Ureter (tissue), 1 donor: ENCODE measurements around the gene SMARCD1. TPM values are rescaled to one million over a fixed set of nuclear protein-coding genes. Genes with fewer than 3 reads are reported as not detected.
A peak's percentile ranks its signal among the peaks of the same experiment; 100 is the strongest.

Experiments used
- DNase-seq: peaks from one replicate; pipeline ENCODE4 v3.0.0-alpha.2; 2020; ENCODE audit warnings: low spot score
- total RNA-seq: library from RNA; stranded (reverse); gene quantifications from one replicate; pipeline ENCODE4 v1.2.4, GENCODE V29; 2023
- donor health status: DM: yes; HTN: yes; CAD: no.

Gene SMARCD1
- total RNA-seq, 1 donor from 2014 or later: 64.5 TPM

DNA sequence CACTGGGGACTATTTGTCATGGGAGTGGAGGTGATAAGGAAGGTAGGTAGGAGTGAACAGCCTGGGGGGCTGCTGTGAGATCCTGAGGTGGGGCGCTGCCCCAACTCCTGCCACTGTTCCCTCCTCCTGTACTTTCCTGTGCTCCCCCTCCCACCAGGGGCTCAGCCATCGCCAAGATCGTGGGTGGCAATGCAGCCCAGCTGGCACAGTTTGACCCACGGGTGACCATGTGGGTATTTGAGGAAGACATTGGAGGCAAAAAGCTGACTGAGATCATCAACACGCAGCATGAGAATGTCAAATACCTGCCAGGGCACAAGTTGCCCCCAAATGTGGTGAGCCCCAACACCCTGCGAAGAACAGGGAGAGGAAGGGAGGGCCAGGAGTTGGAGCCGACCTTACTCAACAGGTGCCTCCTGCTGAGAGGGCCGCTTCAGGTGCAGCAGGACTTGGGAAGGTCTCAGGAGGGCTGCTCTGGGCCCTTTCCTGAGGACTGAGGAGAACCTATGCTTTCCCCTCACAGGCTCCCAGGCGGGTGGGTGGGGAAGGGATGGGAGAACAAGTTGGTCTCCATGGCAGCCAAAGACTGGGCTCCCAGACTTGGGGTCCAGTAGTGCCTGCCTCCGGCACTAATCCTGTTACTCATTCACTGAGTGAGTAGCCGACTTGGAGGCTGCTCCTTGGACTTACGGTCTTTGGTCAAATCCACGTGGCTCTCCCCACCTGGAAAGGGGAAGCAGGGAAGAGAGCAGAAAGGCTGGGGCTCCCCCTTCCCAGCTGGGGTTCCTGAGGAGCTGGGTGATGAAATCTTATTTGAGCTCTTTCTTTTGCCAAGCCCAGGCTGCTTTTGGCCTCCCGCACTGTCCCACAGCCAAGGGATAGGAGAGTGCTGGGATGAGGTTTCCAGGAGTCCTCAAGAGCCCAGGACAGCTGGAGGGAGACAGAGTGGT lies 19.6 kb downstream of the SMARCD1 start:
- DNase-seq: no peak

DNA sequence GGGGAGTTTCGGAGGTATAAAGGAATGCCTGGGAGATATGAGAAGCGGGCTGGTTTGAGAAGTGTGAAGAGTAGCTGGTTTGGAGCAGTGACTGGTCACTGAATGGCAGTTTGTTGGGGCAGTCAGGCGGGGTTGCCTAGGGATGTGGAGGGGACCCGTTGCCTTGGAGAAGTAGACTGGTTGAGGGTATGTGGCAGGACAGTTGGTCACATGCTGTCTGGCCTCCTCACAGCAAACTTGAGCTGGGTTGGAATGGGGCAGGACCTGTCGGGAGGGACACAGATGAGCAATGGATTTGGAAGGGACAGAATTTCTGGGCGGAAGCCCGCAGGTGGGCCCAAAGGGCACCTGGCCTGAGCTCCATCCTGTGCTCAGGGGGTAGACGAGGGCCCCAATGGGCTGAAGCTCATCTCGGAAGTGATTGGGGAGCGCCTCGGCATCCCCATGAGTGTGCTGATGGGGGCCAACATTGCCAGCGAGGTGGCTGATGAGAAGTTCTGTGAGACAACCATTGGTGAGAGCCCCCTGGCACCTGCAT lies 20.8 kb downstream of the SMARCD1 start:
- DNase-seq: no peak

DNA sequence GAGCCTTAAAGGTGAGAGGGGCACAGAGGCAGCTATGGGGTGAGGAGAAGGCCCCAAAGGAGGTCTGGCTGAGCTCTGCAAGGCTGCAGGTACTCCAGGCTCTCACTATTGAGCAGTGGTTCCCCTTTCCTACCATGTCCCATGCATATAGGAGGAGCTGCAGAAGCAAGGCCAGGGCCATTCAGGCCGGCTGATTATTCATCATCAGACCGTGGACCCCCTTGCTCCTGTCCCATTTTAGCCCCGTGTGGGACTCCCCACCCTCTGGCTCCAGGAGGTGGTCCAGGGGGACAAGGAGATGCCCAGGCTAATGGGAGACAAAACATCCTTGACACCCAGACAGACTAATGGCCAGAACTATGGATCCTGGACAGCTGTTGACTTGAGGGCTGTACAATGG lies 21.8 kb downstream of the SMARCD1 start:
- DNase-seq: no peak

DNA sequence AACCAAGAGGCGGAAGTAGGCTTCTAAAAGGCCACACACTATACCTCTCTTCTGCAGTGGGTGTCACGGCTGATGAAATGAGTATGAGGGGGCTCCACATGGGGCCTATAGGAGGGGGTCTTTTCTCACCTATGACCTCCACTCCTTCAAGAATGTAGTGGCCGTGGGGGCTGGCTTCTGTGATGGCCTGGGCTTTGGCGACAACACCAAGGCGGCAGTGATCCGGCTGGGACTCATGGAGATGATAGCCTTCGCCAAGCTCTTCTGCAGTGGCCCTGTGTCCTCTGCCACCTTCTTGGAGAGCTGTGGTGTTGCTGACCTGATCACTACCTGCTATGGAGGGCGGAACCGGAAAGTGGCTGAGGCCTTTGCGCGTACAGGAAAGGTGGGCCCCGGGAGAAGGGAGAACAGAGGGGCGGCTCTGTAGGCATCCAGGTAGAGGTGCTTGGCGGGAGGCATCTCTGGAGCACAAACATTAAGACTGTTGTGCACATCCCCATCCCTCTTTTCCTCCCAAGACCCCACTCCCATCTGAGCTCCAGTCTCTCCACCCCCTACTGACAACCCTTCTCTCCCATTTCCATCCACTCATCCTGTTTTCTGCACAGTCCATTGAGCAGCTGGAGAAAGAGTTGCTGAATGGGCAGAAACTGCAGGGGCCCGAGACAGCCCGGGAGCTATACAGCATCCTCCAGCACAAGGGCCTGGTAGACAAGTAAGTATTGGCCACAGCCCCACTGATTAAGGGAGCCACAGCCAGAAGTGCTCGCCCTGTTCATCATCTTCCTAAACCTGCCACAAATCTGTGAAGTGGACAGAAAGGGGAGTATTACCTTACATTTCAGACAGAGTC lies 22.5 kb downstream of the SMARCD1 start:
- no peak for DNase-seq

DNA sequence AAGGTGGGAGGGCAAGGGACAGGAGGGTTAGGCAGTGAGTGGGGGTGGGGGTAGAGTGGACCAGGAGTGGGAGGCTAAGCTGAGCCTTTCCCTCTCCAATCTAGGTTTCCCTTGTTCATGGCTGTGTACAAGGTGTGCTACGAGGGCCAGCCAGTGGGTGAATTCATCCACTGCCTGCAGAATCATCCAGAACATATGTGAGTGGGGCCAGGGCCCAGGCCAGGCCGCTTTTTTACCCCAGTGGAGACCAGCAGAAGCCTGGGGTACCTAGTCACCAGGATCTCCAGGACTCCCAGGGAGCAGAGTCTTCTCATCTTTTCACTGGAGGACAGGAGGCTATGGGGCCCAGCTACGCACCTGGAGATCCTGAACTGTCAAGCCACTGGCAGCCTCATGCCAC lies 24.2 kb downstream of the SMARCD1 start:
- no peak for DNase-seq

DNA sequence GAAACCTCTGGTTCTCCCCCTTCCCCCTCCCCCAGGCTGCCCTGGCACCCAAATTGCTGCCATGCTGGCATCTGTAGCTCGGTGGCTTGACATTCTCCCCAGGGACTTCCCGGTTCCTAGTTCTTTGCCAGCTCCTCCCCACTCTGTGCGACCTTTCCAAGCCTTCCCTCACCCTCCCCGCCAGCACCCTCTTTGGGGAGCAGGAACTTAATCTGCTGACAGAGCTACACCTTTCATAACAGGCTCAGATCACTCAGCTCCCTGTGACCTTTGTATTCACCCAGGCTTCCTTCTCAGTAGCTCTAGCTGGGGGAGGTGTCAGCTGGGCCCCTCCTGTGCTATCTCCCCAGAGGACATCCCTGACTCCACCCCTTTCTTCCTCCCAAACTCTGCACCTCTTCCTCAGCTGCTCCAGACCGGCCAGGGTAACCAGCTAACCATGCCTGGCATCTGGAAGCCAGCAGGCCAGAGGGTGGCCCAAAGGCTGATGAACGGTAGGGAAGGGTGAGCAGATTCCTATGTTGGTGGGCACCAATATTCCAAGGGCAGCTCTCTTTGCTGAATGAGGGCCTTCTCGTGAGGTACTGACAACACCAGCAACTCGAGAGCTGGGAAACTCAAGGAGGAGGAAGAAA lies 25.1 kb downstream of the SMARCD1 start:
- peak; percentile 62 for DNase-seq

DNA sequence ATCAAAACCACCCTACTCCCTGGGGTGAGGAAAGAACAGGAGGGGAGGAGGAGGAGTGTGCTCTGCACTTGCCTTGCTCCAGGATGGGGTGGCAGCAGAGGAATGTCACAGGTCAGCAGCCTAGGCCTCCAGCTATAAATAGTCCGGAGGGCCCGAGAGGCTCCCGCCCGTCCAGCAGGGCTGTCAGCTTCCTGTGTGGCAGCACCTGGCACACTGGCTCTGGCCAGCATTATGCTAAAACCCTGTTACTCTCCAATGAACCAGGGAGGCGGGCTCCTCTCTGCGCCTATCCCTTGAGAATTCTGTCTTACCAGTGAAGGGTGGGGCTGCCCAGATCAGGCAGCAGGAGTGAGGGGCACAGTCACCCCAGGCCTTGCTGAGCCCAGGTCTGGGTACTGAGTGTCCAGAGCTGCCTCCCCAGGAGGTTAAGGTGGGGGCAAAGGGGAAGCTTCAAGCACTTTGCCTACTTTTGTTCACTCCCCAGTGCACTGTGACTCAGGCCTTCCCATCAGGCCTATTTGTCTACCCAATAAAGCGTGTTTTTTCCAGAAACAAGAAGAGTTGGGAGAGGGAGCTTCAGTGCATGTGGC lies 25.7 kb downstream of the SMARCD1 start:
- DNase-seq: peak; percentile 69

DNA sequence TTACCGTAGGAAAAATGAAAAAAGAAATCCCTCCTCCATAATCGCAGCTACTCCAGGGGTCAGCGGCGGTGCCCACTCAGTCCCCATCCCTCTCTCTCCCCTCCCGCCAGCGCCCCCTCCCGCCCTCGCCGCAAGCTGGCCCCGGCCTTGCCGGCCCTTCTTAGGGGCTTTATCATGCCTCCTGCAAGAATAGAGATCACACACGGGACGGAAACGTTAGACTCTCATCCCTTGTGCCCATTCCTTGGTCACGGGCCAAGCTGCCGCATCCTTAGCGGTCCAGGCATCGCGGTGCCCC lies 26.2 kb downstream of the SMARCD1 start:
- no peak for DNase-seq

DNA sequence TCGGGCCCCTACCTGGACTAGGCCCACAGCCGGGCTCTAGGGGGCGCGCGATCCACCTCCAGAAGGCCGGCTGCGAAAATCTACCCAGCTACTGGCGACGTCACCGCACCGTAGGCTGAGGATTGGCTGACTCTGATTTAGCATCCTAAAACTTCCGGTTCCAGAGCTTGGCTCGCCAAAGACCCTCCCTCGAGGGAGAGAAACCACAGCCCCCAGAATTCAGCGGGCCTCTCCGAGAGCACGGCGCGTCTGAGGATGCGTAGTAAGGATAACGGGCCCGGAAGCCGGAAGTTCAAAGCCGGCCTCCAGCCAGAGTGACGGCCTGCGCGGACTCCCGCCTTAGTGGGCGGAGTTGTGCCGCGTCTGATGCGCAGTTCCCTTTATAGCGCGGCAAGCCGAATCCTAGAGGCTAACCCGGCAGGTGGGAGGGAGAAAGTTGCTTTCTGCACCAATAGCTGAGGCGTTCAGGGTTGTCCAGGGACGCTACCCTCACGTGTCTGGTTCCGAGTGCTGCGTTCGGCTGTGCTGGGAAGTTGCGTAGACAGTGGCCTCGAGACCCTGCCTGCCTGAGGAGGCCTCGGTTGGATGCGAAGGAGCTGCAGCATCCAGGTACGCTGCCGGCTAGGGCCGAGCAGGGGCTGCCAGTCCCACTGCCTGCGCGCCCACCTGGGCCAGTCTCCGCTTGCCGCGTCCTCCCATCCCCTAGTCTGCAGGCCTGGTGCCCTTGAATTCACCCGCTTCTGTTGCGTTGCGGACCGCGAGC lies 26.7 kb downstream of the SMARCD1 start, which contains the start of gene COX14:
Gene COX14 (plus strand): TSS at position 544 of the 763 bp plus-strand sequence. CDS start 7,808 bp downstream, outside the sequence.
- peak; percentile 99 for DNase-seq

DNA sequence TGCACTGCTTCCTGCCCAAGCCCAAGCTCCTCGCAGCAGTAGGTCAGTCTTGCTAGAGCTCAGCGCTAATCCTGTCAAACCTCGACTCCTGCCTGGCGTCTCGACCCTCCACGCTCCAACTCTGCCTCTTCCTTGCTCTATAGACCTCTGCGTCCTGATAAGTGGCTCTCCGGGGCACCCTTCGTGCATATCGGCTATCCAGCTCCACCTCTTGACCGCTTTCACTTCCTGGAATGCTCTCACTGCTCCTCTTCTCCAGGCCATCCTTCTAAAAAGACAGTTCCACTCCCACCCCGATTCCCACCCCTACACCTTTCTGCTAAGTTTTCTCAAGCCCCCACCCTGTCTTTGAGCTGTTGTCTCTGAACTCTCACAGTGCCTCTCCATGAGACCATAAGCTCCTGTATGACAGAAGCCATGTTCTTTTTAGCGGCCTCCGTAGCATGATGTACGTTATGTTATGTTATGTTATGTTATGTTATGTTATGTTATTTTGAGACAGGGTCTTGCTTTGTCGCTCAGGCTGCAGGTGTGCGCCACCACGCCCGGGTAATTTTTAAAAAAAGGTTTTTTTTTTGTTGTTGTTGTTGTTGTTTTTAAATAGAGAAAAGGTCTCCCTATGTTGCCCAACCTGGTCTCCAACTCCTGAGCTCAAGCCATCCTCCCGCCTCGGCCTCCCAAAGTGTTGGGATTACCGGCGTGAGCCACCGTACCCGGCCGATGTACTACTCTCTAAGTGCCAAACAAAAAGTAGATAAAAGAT lies 27.5 kb downstream of the SMARCD1 start:
- DNase-seq: peak; percentile 66

DNA sequence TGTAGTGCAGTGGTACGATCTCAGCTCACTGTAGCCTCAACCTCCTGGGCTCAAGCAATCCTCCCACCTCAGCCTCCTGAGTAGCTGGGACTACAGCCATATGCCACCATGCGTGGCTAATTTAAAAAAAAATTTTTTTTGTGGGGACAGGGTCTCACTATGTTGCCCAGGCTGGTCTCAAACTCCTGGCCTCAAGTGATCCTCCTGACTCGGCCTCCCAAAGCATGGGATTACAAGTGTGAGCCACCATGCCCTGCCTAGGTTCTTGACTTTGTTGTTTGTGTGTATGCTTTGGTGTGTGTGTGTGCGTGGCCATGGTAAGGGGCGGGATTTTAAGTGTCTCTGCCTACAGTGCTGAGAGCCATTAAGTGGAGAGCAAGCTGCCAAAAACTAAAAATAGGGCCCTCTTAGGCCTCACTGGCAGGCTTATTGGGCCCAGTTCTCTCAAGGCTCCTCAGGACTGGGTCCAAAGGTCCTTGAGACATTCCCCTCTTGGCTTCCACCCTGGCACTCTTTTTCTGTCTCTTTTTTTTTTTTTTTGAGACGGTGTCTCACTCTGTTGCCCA lies 32.0 kb downstream of the SMARCD1 start:
- DNase-seq: no peak

DNA sequence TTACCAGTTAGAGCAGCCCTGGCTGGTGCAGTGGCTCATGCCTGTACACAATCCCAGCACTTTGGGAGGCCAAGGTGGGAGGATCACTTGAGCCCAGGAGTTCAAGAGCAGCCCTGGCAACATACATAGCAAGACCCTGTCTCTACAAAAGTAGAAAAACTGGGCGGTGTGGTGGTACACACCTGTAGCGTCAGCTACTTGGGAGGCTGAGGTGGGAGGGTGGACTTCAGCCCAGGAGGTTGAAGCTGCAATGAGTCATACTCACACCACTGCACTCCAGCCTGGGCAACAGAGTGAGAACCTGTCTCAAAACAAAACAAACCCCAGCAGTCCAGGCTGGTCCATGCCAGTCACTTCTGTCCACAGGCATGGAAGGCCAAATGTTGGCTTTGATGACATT lies 34.2 kb downstream of the SMARCD1 start:
- DNase-seq: no peak

DNA sequence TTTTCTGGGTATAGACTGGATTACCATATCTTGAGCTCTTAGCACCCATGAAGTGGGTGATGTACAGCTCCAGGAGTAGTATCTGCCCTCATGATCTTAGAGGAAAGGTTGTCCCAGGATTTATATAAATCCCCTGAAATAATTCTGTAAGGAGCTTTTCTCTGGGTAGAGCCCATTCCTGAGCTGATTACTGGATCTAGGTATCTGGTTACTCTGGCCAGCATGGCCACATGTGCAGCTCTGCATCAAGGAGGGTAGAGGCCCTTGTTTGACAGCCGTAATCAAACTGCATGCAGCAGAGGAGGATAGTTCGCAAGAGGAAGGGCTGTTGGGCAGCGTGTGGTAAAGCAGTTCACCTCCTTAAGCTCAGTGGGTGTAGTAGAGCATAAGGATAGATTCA lies 35.4 kb downstream of the SMARCD1 start:
- DNase-seq: no peak

DNA sequence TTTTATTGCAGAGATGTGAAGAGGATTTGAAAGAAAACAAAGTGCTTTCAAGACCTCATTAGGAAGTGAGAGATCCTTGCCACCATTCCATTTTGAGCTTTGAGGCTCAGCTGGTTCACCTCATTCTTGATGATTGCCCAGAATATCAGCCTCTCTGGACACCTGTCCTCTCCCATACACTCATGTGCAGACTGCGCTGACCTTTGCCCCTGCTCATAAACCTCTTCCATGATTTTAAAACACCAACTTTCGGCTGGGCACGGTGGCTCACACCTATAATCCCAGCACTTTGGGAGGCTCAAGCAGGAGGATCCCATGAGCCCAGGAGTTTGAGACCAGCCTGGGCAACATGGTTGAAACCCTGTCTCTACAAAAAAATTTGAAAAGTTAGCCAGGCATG lies 35.8 kb downstream of the SMARCD1 start:
- no peak for DNase-seq

DNA sequence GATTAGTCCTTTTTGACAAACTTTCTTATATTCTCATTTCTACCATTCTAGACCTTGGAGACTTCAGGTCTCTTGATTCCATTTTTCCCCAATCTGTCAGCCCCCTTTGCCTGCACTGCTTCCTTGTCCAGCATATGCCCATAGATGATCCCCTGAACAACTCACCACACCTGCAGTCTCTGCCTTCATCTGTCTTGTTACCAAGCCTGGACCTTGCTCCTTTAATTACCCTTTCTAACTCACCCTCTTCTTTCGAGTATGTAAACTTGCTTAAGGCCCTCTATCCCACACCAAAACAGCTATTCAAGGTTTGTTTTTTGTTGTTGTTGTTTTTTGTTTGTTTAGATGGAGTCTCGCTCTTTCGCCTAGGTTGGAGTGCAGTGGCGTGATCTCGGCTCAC lies 36.5 kb downstream of the SMARCD1 start:
- DNase-seq: no peak

DNA sequence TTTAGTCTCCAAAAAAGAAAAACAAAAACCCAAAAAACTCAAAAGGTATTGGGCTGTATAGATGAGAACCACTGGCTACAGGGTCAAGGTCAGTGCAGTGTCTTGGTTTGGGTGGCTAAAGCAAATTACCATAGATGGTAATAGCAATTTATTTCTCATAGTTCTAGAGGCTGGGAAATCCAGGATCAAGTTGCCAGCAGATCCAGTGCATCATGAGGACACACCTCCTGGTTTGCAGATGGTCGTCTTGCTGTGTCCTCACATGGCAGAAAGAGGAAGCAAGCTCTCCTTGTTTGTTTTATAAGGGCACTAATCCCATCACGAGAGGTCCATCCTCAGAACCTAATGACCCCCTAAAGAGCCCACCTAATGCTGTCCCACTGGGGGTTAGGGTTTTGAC lies 38.1 kb downstream of the SMARCD1 start:
- no peak for DNase-seq

DNA sequence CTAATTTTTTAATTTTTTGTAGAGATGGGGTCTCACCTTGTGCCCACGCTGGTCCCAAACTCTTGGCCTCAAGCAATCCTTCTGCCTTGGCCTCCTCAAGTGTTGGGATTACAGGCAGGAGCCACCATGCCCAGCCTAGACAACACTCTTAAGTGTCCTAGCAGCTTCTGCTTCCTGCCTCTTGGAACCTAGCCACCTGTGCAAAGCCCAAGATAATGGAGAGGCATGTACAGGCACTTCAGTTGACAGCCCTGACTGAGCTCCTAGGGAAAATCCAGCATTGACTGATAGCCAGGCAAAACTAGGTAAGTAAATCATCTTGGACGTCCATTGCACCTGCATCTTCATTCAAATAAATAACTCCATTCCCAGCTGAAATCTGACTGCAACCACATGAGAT lies 42.4 kb downstream of the SMARCD1 start:
- no peak for DNase-seq

DNA sequence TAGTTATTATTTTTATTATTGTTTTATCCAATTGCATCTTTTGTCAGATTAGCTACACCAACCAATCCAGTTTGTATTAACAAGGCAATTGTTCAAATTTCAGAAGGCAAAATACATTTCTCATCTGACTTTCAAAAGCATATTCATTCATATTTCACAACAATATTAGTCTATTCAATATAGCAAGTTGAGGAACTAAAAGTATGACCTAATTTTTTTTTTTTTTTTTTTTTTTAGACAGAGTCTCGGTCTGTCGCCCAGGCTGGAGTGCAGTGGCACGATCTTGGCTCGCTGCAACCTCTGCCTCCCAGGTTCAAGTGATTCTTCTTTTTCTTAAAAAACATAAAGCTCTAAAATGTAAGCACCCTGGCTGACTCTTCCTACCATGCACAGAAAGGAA lies 44.1 kb downstream of the SMARCD1 start:
- DNase-seq: no peak

DNA sequence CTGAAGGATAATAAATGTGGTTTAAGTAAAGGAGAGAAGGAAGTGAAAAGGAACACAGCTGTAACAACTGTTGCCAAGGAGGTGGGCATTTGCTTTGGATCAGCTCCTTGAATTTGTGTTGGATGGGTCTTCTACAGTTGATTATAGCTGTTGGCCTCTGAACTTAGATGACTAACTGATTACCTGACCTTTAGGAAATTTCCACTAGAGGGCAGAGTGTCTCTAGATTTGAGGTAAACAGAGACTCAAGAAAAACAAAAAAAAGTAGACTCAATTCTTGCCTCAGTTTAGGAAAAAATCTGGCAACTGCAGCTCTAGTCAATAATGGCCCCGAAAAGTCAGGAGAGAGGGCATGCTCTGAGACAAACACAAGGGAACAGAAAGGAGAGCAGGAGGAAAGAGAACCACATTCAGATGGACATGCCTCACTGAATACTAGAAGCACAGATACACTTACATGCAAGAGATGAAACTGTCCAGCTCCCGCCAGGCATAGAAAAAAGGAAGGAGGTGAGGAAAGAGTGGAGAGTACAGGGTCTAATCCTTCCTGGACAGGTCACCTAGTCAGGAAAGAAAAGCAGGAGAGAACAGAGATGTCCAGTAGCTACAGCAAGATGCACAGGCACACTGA lies 47.5 kb downstream of the SMARCD1 start:
- DNase-seq: no peak
